GM23338 (cell line): ENCODE measurements around the gene THEM5.

Experiments
- CREB1 ChIP-seq: fragments of 250-450 bp; sonication (Bioruptor Pico); IDR thresholded peaks from 2 replicates; pipeline ENCODE4 v1.5.0; 2020; ENCODE audit warnings: low read depth, mild to moderate bottlenecking, moderate library complexity
- CTCF ChIP-seq, 2 experiments: fragments of 200-600 bp in 1 of 2; sonication (generic) in 1 of 2; conservative IDR thresholded peaks; 2 replicates each; pipeline versions ENCODE4 v1.5.1 to v1.6.1; 2016 to 2017; ENCODE audit warnings: antibody characterized with exemption in 2 of 2, low read depth in 2 of 2, mild to moderate bottlenecking in 2 of 2, moderate library complexity in 1 of 2
- EZH2 ChIP-seq: fragments of 200-600 bp; sonication (generic); IDR thresholded peaks from one replicate; pipeline ENCODE4 v1.8.0; 2017; ENCODE audit warnings: antibody characterized with exemption, mild to moderate bottlenecking, low read depth; ENCODE audit not compliant: unreplicated experiment
- EZH2phosphoT487 ChIP-seq: fragments of 200-600 bp; sonication (generic); IDR thresholded peaks from one replicate; pipeline ENCODE4 v1.8.1; 2018; ENCODE audit warnings: antibody characterized with exemption; ENCODE audit not compliant: unreplicated experiment
- JUNB ChIP-seq: IDR thresholded peaks from one replicate; pipeline ENCODE4 v1.6.1; 2016; ENCODE audit warnings: antibody characterized with exemption; ENCODE audit not compliant: unreplicated experiment
- NANOG ChIP-seq: IDR thresholded peaks from 2 replicates; pipeline ENCODE4 v1.6.1; 2016; ENCODE audit warnings: antibody characterized with exemption, borderline replicate concordance
- POLR2AphosphoS5 ChIP-seq: IDR thresholded peaks from 2 replicates; pipeline ENCODE4 v1.6.1; 2016; ENCODE audit warnings: antibody characterized with exemption, low read depth
- REST ChIP-seq: IDR thresholded peaks from one replicate; pipeline ENCODE4 v1.6.1; 2018; ENCODE audit warnings: antibody characterized with exemption; ENCODE audit not compliant: unreplicated experiment
- ZNF114 ChIP-seq: fragments of 250-450 bp; sonication (Bioruptor Pico); IDR thresholded peaks from 2 replicates; pipeline ENCODE4 v1.5.0; 2020; ENCODE audit warnings: mild to moderate bottlenecking, moderate library complexity
- ZNF331 ChIP-seq: fragments of 250-450 bp; sonication (Bioruptor Pico); IDR thresholded peaks from 2 replicates; pipeline ENCODE4 v1.5.0; 2020; ENCODE audit warnings: low read depth, mild to moderate bottlenecking, moderate library complexity

DNA sequence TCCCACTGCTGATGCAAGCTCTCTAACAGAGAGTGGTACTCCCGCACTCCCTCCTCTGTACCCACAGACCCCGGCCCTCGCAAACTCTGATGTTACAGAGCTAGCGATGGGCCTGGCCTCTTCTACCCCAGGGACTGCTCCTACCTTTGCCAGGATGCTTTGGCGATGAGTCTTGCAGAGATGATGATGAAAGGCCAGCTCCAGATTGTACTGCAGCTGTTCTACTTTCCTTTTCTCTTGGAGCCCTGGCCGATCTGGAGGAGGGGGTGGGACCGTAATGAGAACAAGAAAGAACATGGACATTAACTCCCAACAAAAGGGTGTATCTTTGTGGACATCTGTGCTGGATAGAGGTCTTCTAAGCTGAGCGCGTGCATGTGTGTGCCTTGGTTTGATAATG is 42.3 kb downstream of the THEM5 start:
- TF ChIP-seq CTCF (conservative IDR thresholded peaks at IDR 0.05; ENCODE audit: low read depth in 2 of 2), result no peak
- no peak for TF ChIP-seq POLR2AphosphoS5
- TF ChIP-seq JUNB, result no peak
- TF ChIP-seq REST, result no peak
- no peak for TF ChIP-seq EZH2
- no peak for TF ChIP-seq ZNF331 (CRISPR knock-in tag)
- no peak for TF ChIP-seq EZH2phosphoT487
- no peak for TF ChIP-seq ZNF114
- TF ChIP-seq CREB1 (CRISPR knock-in tag), result no peak
- no peak for TF ChIP-seq NANOG
